Mucosa of rectum (tissue), 2 donors: ENCODE data around the gene TMIE.
"Not testable (repeated sequence)": the region's sequence is repeated elsewhere in the genome, so short reads cannot be mapped to it uniquely, and the experiment has no call there.

Experiments
- H3K27ac ChIP-seq, 2 donors: one replicate each; pipeline ENCODE4 v1.7.0; 2013; ENCODE audit warnings: inconsistent platforms in 2 of 2, low read depth in 2 of 2, low read length in 2 of 2
- H3K27me3 ChIP-seq, 2 donors: one replicate each; pipeline ENCODE4 v1.7.0; 2013; ENCODE audit warnings: low read length in 2 of 2; ENCODE audit not compliant: control insufficient read depth in 2 of 2, insufficient read depth in 2 of 2
- H3K36me3 ChIP-seq, 2 donors: one replicate each; pipeline ENCODE4 v1.7.0; 2013; ENCODE audit warnings: low read length in 2 of 2; ENCODE audit not compliant: control insufficient read depth in 2 of 2, insufficient read depth in 2 of 2
- H3K4me1 ChIP-seq, 2 donors: one replicate each; pipeline ENCODE4 v1.7.0; 2013; ENCODE audit warnings: low read length in 2 of 2, mild to moderate bottlenecking in 1 of 2; ENCODE audit not compliant: control insufficient read depth in 2 of 2, insufficient read depth in 2 of 2
- H3K4me3 ChIP-seq, 2 donors: one replicate each; pipeline ENCODE4 v1.7.0; 2013; ENCODE audit warnings: low read length in 2 of 2
- H3K9ac ChIP-seq, 2 donors: one replicate each; pipeline ENCODE4 v1.7.0; 2013; ENCODE audit warnings: low read length in 2 of 2, low read depth in 1 of 2, mild to moderate bottlenecking in 1 of 2
- H3K9me3 ChIP-seq, 2 donors: one replicate each; pipeline ENCODE4 v1.7.0; 2013; ENCODE audit warnings: low read length in 2 of 2; ENCODE audit not compliant: control insufficient read depth in 2 of 2
- donor health status: healthy.
- donor health status: Normal muscosa, but diverticular disease.

Gene TMIE

GRCh38 chr3:46742992-46743585 is 41.9 kb downstream of the TMIE start:
- Histone ChIP-seq H3K4me1 (no peaks in the 10 kb centered on the region), H3K27me3 (no peaks in the 10 kb centered on the region), H3K9ac (no peak overlapping the region), H3K27ac (no peak overlapping the region), H3K9me3 (no peaks in the 10 kb centered on the region), H3K36me3 (no peaks in the 10 kb centered on the region), H3K4me3 (no peak overlapping the region)

DNA sequence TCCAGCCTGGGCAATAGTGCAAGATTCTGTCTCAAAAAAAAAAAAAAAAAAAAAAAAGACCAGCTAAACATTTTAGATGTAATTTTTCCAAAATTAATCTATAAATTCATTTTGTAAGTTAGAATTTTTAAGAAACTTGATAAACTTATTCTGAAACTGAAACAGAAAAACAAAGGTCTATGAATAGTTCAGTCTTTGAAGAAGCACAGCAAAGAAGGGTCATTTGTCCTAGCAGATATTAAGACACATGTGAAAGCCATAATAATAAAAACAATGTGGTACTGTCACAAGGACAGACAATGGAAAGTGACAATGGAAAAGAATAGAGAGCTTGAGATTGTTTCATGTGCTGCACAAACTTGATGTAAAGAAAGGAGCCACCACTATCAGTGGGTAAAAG is 45.5 kb downstream of the TMIE start:
- no peaks in the 10 kb centered on the region for H3K9me3 ChIP-seq
- H3K9ac ChIP-seq = no peak overlapping the region
- H3K4me1 ChIP-seq = no peaks in the 10 kb centered on the region
- no peak overlapping the region for H3K4me3 ChIP-seq
- no peak overlapping the region for H3K27ac ChIP-seq
- H3K27me3 ChIP-seq = no peaks in the 10 kb centered on the region
- H3K36me3 ChIP-seq = no peaks in the 10 kb centered on the region

DNA sequence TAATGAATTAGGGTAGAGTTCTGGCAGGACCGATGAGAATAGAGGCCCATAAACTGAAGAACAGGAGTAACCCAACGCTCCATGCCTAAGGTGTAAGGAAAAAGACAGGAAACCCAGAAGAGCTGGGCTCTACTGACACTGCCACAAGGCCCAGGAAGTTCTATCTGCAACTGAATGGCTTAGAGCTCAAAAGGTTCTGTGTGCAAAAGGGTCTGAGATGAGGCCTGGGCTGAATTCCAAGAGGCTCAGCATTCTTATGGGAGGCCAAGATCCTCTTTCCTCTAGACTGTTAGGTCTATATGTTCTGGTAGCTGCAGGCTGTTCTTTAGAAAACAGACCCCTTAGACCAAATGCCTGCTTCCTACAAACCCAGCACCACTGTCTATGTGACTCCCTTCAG is 47.0 kb downstream of the TMIE start:
- no peak overlapping the region for H3K27ac ChIP-seq
- H3K27me3 ChIP-seq = no peaks in the 10 kb centered on the region
- no peak overlapping the region for H3K4me3 ChIP-seq
- H3K9me3 ChIP-seq = no peaks in the 10 kb centered on the region
- H3K4me1 ChIP-seq = no peaks in the 10 kb centered on the region
- H3K36me3 ChIP-seq = no peaks in the 10 kb centered on the region
- H3K9ac ChIP-seq = no peak overlapping the region

DNA sequence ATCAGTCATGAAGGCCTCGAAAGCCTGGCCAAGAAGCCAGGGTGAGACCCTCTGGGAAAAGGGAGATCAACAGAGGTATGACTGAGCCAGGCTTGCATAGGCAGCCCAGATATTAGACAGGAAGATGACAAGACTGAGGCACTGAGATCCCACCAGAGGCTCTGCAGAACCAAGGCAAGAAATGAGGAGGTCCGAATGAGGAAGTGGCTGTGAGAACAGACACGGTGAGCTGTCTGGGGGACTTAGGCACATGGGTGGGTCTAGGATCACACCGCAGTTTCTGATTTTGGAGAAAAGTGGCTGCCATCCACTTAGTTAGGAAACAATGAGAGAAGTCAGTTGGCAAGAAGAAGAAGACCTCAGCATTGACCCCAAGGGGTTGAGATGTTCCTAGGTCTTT is 47.9 kb downstream of the TMIE start:
- Histone ChIP-seq H3K27ac (no peak overlapping the region), H3K4me1 (no peaks in the 10 kb centered on the region), H3K4me3 (no peak overlapping the region), H3K36me3 (no peaks in the 10 kb centered on the region), H3K27me3 (no peaks in the 10 kb centered on the region), H3K9ac (no peak overlapping the region), H3K9me3 (no peaks in the 10 kb centered on the region)

- Histone ChIP-seq H3K27ac (no peak overlapping the region), H3K9ac (no peak overlapping the region), H3K4me1 (no peaks in the 10 kb centered on the region), H3K9me3 (no peaks in the 10 kb centered on the region), H3K36me3 (no peaks in the 10 kb centered on the region), H3K4me3 (no peak overlapping the region), H3K27me3 (no peaks in the 10 kb centered on the region)
These were observed 49.4 kb downstream of the TMIE start for GRCh38 chr3:46750555-46751038.

DNA sequence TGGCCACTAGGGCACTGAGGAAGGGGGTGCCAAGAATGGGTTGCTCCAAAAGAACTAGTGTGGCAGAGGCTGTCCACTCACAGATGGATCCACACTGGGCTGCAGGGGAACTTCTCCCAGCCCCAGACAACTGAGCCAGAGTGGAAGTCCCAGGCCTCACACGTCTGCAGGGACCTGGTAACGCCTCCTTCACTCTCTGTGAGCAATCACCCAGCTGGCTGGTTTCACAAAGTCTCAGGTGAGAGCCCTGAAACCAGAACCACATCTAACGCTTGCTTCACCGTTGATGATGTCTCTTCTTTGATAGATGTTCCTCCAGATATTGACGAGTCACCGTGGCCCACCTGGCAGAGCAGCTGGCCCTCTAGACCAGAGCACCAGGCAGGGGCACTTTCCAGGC is 51.9 kb downstream of the TMIE start:
- not testable (repeated sequence) for H3K27ac ChIP-seq, H3K4me1 ChIP-seq, H3K36me3 ChIP-seq, H3K4me3 ChIP-seq, H3K27me3 ChIP-seq, H3K9ac ChIP-seq, H3K9me3 ChIP-seq

DNA sequence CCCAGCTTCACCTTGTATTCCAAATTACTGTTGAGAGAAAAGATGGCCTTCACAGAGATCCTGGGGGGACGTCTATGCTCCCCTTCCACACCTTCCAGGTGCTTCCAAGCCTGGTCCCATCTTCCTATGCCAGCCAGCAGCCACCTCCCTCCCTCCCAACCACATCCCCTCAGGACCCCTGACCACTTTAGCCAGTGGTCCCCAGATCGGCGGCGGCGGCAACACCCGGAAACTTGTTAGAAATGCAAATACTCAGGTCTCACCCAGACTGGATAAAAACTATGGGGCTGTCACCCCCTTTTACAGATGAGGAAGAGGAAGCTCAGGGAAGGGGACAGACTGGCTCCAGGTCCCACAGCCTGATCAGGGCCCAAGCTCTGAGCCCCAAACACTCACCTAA is 54.5 kb downstream of the TMIE start:
- no peak overlapping the region for H3K4me3 ChIP-seq
- no peak overlapping the region for H3K9ac ChIP-seq
- no peak overlapping the region for H3K27ac ChIP-seq
- H3K27me3 ChIP-seq = no peaks in the 10 kb centered on the region
- no peaks in the 10 kb centered on the region for H3K9me3 ChIP-seq
- no peaks in the 10 kb centered on the region for H3K36me3 ChIP-seq
- no peaks in the 10 kb centered on the region for H3K4me1 ChIP-seq

- no peaks in the 10 kb centered on the region for H3K27me3 ChIP-seq
- H3K9ac ChIP-seq = no peak overlapping the region
- H3K36me3 ChIP-seq = no peaks in the 10 kb centered on the region
- no peaks in the 10 kb centered on the region for H3K4me1 ChIP-seq
- no peak overlapping the region for H3K4me3 ChIP-seq
- H3K9me3 ChIP-seq = no peaks in the 10 kb centered on the region
- no peak overlapping the region for H3K27ac ChIP-seq
These were observed 55.5 kb downstream of the TMIE start for GRCh38 chr3:46756642-46757041.

DNA sequence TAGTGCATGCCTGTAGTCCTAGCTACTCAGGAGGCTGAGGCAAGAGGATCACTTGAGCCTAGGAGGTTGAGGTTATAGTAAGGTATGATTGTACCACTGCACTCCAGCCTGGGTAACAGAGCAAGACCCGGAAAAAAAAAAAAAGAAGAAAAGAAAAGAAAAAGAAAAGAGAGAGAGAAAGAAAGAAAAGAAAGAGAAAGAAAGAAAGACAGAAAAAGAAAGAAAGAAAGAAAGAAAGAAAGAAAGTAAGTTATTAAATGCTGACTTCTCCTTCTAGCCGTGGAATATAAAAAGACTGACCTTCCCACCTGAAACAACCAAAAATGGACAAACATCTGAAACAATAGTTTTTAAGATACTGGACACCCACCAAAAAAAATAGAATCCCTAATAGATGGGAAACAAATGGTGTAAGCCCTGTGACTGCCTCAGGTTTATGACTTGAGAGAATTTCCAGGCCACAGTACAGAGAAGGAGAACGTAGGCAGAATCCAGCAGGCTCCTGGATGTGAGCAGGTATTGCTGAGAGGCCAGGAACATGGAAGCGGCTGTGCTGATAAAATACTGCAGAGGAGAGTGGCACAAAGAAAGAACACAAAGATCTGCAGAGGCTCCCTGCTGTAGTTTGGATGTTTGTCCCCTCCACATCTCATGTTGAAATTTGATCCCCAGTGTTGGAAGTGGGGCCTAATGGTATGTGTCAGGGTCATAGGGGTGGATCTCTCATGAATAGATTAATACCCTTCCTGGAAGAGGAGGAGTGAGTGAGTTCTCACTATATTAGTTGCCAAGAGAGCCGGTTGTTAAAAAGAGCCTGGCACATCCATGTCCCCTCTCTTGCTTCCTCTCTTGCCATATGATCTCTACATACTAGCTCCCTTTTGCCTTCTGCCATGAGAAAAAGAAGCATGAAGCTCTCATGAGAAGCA is 58.3 kb downstream of the TMIE start:
- H3K4me1 ChIP-seq = no peaks in the 10 kb centered on the region
- H3K4me3 ChIP-seq = no peak overlapping the region
- H3K27me3 ChIP-seq = no peaks in the 10 kb centered on the region
- peaks cover under 1 to 2% of the 10 kb centered on the region in 2 donors for H3K9me3 ChIP-seq
- H3K27ac ChIP-seq = no peak overlapping the region
- no peaks in the 10 kb centered on the region for H3K36me3 ChIP-seq
- H3K9ac ChIP-seq = no peak overlapping the region
